Parathyroid adenoma (tissue), 2 donors: ENCODE data around the gene RFNG.
"Not testable (repeated sequence)": the region's sequence is repeated elsewhere in the genome, so short reads cannot be mapped to it uniquely, and the experiment has no call there.

Source experiments
- H2AFZ ChIP-seq: fragments of 300-600 bp; sonication (generic); one replicate; pipeline ENCODE4 v1.7.0; 2017; ENCODE audit warnings: antibody characterized with exemption, mild to moderate bottlenecking
- H3K27ac ChIP-seq: fragments of 300-600 bp; sonication (generic); one replicate; pipeline ENCODE4 v1.7.0; 2017
- H3K27me3 ChIP-seq: fragments of 300-600 bp; sonication (generic); one replicate; pipeline ENCODE4 v1.7.0; 2017; ENCODE audit warnings: low read length; ENCODE audit not compliant: control insufficient read depth, insufficient read depth
- H3K36me3 ChIP-seq: fragments of 300-600 bp; sonication (generic); one replicate; pipeline ENCODE4 v1.7.0; 2017; ENCODE audit warnings: low read length; ENCODE audit not compliant: control insufficient read depth, insufficient read depth
- H3K4me1 ChIP-seq: fragments of 300-600 bp; sonication (generic); one replicate; pipeline ENCODE4 v1.7.0; 2017; ENCODE audit warnings: control low read depth
- H3K4me2 ChIP-seq: fragments of 300-600 bp; sonication (generic); one replicate; pipeline ENCODE4 v1.7.0; 2017; ENCODE audit warnings: low read length
- H3K4me3 ChIP-seq: fragments of 300-600 bp; sonication (generic); one replicate; pipeline ENCODE4 v1.7.0; 2017; ENCODE audit warnings: low read depth, low read length
- H3K79me2 ChIP-seq: fragments of 300-600 bp; sonication (generic); one replicate; pipeline ENCODE4 v1.7.0; 2017; ENCODE audit warnings: control low read depth
- H3K9ac ChIP-seq: fragments of 300-600 bp; sonication (generic); one replicate; pipeline ENCODE4 v1.7.0; 2017; ENCODE audit warnings: mild to moderate bottlenecking
- H3K9me3 ChIP-seq: fragments of 300-600 bp; sonication (generic); one replicate; pipeline ENCODE4 v1.7.0; 2017; ENCODE audit warnings: low read length; ENCODE audit not compliant: control insufficient read depth
- TF ChIP-seq, protein P1 (sequence below): fragments of 300-600 bp; sonication (generic); IDR thresholded peaks from one replicate; pipeline ENCODE4 v1.7.0; 2017; ENCODE audit warnings: antibody characterized with exemption, mild to moderate bottlenecking
- donor health status: primary hyperparathyroidism.

The RFNG gene

DNA sequence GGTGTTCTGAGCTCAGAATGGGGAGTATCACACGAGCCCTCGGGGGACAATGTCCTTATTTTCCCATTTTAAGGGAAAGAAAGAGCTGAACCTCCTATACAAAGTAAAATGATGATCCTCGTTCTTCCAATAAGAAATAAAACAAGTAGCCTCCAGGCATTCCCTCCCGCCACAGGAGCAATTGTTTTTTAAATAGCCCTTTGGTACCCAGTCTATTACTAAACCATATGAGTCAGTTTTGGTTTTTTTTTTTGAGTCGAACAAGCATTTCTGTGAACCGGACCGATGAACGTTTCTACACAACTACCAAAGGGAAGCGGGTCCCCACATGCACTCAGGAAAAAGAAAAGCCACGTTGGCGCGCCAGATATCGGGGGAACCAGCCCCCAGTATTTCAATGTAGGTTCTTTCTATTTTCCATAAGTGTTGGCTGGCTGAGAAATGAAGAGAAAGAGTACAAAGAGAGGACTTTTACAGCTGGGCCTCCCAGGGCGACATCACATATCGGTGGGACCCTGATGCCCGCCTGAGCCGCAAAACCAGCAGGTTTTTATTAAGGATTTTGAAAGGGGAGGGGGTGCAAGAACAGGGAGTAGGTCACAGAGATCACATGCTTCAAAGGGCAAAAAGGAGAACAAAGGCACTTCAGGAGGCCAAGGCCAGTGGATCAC lies 10.3 kb downstream of the RFNG start:
- H3K79me2 ChIP-seq, result no peaks in the 10 kb centered on the region
- H2AFZ ChIP-seq, result no peak overlapping the region
- H3K9ac ChIP-seq, result no peak overlapping the region
- no peak overlapping the region for H3K27ac ChIP-seq
- H3K9me3 ChIP-seq, result no peaks in the 10 kb centered on the region
- no peaks in the 10 kb centered on the region for H3K36me3 ChIP-seq
- no peak overlapping the region for H3K4me3 ChIP-seq
- no peak overlapping the region for H3K4me2 ChIP-seq
- TF ChIP-seq, protein P1, sequence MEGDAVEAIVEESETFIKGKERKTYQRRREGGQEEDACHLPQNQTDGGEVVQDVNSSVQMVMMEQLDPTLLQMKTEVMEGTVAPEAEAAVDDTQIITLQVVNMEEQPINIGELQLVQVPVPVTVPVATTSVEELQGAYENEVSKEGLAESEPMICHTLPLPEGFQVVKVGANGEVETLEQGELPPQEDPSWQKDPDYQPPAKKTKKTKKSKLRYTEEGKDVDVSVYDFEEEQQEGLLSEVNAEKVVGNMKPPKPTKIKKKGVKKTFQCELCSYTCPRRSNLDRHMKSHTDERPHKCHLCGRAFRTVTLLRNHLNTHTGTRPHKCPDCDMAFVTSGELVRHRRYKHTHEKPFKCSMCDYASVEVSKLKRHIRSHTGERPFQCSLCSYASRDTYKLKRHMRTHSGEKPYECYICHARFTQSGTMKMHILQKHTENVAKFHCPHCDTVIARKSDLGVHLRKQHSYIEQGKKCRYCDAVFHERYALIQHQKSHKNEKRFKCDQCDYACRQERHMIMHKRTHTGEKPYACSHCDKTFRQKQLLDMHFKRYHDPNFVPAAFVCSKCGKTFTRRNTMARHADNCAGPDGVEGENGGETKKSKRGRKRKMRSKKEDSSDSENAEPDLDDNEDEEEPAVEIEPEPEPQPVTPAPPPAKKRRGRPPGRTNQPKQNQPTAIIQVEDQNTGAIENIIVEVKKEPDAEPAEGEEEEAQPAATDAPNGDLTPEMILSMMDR, result no peak
- no peaks in the 10 kb centered on the region for H3K27me3 ChIP-seq
- H3K4me1 ChIP-seq, result peaks cover 4% of the 10 kb centered on the region

DNA sequence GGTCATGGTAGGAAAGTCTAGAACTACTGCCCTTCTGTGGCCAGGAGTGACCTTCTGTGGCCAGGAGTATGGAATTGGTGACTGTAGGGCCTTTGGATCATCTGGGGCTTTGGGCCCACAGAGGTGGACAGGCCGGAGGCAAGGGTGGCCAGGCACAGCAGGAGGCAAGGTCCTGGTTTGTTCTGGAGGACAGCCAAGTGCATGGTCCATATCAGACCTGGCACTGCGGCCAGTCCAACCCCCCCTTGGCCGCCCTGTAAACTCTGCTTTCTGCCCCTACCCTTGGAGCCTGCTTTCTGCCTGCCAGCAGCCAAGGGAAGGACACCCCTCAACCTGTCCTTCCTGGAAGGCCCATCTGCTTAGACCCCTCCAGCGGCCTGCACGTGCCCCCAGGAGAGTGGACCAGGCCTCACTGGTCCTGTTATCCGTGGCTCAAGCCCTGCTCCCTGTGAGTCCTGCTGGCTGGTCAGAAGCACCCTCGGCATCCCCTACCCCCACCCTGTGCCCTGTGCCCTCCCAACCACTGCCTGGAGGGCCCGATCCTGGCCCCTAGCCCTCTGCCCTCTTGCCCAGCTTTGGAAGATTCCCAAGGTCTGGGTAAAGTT lies 11.8 kb downstream of the RFNG start:
- H3K4me1 ChIP-seq, result peaks cover 4% of the 10 kb centered on the region
- TF ChIP-seq, protein P1, result no peak
- no peaks in the 10 kb centered on the region for H3K36me3 ChIP-seq
- H3K4me2 ChIP-seq, result no peak overlapping the region
- no peak overlapping the region for H3K9ac ChIP-seq
- H2AFZ ChIP-seq, result no peak overlapping the region
- no peak overlapping the region for H3K4me3 ChIP-seq
- no peaks in the 10 kb centered on the region for H3K9me3 ChIP-seq
- no peaks in the 10 kb centered on the region for H3K27me3 ChIP-seq
- H3K79me2 ChIP-seq, result no peaks in the 10 kb centered on the region
- no peak overlapping the region for H3K27ac ChIP-seq

DNA sequence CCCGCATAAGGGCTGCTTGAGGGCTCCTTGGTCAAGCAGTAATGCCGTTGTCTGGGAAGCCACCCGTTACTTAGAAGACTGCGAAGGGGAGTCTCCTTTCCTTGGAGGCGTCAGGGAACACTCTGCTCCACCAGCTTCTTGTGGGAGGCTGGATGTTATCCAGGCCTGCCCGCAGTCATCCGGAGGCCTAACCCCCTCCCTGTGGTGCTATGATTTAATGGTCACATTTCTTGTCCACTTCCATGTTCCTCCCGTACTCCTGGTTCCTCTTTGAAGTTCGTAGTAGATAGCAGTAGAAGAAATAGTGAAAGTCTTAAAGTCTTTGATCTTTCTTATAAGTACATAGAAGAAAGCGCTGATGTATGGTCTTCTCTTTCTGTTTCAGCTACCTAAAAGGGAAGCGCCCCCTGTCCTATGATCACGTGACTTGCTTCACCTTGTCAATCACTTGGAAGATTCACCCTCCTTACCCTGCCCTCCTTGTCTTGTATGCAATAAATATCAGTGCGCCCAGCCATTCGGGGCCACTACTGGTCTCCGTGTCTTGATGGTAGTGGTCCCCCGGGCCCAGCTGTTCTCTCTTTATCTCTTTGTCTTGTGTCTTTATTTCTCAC lies 12.7 kb downstream of the RFNG start:
- not testable (repeated sequence) for H3K27me3 ChIP-seq, H3K4me3 ChIP-seq, H3K79me2 ChIP-seq, H3K9ac ChIP-seq, H3K36me3 ChIP-seq, H3K27ac ChIP-seq, H2AFZ ChIP-seq, H3K4me2 ChIP-seq, H3K4me1 ChIP-seq, H3K9me3 ChIP-seq

DNA sequence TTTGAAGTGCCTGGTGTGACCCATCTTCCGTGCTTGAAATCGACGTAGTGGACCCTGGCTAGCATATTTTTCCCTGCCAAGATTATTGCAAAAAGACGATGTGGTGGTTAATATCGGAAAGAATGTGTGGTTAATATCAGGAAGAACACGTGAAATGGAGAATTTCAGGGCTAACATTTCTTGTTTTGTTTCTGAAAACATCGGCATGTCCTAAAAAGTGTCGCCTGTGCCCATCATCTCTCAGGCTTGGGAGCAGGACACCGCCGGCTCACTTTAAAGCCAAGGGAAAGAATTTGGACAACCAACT lies 13.8 kb downstream of the RFNG start:
- H3K27me3 ChIP-seq, result no peaks in the 10 kb centered on the region
- peak overlapping the region; percentile 95 for H3K4me2 ChIP-seq
- H2AFZ ChIP-seq, result peak overlapping the region; percentile 71
- H3K4me1 ChIP-seq, result peaks cover 4% of the 10 kb centered on the region
- no peaks in the 10 kb centered on the region for H3K9me3 ChIP-seq
- peak overlapping the region; percentile 87 for H3K4me3 ChIP-seq
- no peaks in the 10 kb centered on the region for H3K36me3 ChIP-seq
- H3K9ac ChIP-seq, result no peak overlapping the region
- peak overlapping the region; percentile 86 for H3K27ac ChIP-seq
- H3K79me2 ChIP-seq, result no peaks in the 10 kb centered on the region
- TF ChIP-seq, protein P1, result no peak

DNA sequence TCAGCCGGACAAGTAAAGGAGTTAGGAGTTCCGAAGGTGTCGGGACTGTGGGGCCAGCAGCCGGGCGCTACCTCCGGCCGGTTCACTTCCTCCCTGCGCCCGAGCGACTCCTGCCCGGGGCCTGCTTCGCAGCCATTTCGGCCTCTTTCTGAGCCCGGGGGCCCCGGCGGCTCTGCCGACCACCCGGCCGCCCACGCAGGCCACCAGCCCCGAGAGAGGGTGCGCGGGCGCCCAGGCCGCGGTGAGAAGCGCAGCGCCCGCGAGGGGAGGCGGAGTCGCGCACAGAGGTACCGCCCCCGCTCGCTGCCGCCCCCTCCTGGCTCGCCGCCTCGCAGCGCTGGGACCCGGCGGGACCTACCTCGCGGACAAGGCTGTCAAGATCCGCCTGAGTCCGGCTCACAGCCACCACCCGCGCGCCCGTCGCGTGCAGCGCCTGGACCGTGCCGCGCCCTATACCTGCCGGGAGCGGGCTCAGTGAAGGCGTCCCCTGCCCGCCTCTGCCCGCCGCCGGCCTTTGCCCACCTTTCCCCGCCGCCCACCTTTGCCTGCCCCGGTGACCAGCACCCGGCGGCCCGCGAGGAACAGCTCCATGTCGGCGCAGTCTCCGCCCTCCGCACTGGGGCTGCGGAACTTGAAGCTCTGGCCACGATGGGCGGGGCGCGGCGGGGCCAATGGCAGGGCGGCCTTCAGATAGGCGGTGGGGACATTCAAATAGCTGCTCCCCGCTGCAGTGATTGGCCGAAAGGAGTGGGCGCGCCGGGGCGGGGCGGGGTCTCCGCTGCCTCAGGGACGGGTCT lies 14.3 kb downstream of the RFNG start, which contains the start of gene DCXR:
TSS of gene DCXR (minus strand) at position 606 of the 797 bp plus-strand sequence. CDS start at position 591, 15 bp downstream.
- H3K27ac ChIP-seq, result peak within 1 kb of the TSS; percentile 86
- no peaks in the 10 kb centered on the region for H3K79me2 ChIP-seq
- H3K36me3 ChIP-seq, result no peaks in the 10 kb centered on the region
- peak within 1 kb of the TSS; percentile 71 for H2AFZ ChIP-seq
- H3K9ac ChIP-seq, result peak within 1 kb of the TSS; percentile 84
- H3K27me3 ChIP-seq, result no peaks in the 10 kb centered on the region
- TF ChIP-seq, protein P1, result peak; percentile 88
- peaks cover 4% of the 10 kb centered on the region for H3K4me1 ChIP-seq
- H3K4me3 ChIP-seq, result peak within 1 kb of the TSS; percentile 87
- no peaks in the 10 kb centered on the region for H3K9me3 ChIP-seq
- H3K4me2 ChIP-seq, result peak within 1 kb of the TSS; percentile 95
